ENCODE measurements around the gene GCNT1. TPM values are rescaled to one million over a fixed set of nuclear protein-coding genes. Genes with fewer than 3 reads are reported as not detected.
"Not testable (repeated sequence)": the region's sequence is repeated elsewhere in the genome, so short reads cannot be mapped to it uniquely, and the experiment has no call there.

Gene GCNT1
- total and polyA plus RNA-seq, 11 donors: 0.67 to 18.0 (median 1.8) TPM

GRCh38 chr9:76465442-76466298 is 6.7 kb downstream of the GCNT1 start:
- Histone ChIP-seq H3K4me3 (no peak overlapping the region), H3K27ac (no peak overlapping the region), H3K27me3 (no peaks in the 10 kb centered on the region), H3K9me3 (no peaks in the 10 kb centered on the region), H3K36me3 (no peaks in the 10 kb centered on the region), H3K4me1 (peaks cover 0 to 20% (median 0%) of the 10 kb centered on the region in 12 donors)
- no peak for DNase-seq
- TF ChIP-seq CTCF (IDR thresholded peaks at IDR 0.05): no peak
- no peak for TF ChIP-seq POLR2A (IDR thresholded peaks at IDR 0.05)
- intact Hi-C loops (cut with DNase I): no loop called here
- no peak for ATAC-seq
- 84 to 88% (median 85%) methylated on average over 8 of the region's 8 CpGs for WGBS, 4 donors

- peaks cover 0 to 14% (median 0%) of the 10 kb centered on the region in 12 donors for H3K4me1 ChIP-seq
- intact Hi-C loops (cut with DNase I): no loop called here
Measured at GRCh38 chr9:76466299-76466605, 7.3 kb downstream of the GCNT1 start.

GRCh38 chr9:76474419-76474818 is 15.4 kb downstream of the GCNT1 start:
- no peak for TF ChIP-seq POLR2A (IDR thresholded peaks at IDR 0.05)
- TF ChIP-seq CTCF (IDR thresholded peaks at IDR 0.05): no peak
- Histone ChIP-seq H3K4me1 (peaks cover 0 to 45% (median 0%) of the 10 kb centered on the region in 12 donors), H3K36me3 (peaks cover 0 to 8% (median 0%) of the 10 kb centered on the region in 9 donors), H3K4me3 (no peak overlapping the region), H3K27me3 (no peaks in the 10 kb centered on the region), H3K27ac (no peak overlapping the region), H3K9me3 (peaks cover 0 to 4% (median 0%) of the 10 kb centered on the region in 12 donors)
- intact Hi-C loops (cut with DNase I): no loop called here
- no peak for ATAC-seq
- 89 to 92% (median 91%) methylated on average over 3 of the region's 3 CpGs for WGBS, 4 donors
- no peak for DNase-seq

More at GRCh38 chr9:76466299-76466605, 7.3 kb downstream of the GCNT1 start:
- TF ChIP-seq CTCF (IDR thresholded peaks at IDR 0.05) (no peak), POLR2A (IDR thresholded peaks at IDR 0.05) (no peak)
- WGBS, 4 donors: 90 to 97% (median 94%) methylated on average over 2 of the region's 2 CpGs
- no peaks in the 10 kb centered on the region for H3K36me3 ChIP-seq
- H3K4me3 ChIP-seq: no peak overlapping the region
- H3K9me3 ChIP-seq: no peaks in the 10 kb centered on the region
- no peaks in the 10 kb centered on the region for H3K27me3 ChIP-seq
- ATAC-seq (no peak), DNase-seq (no peak)
- H3K27ac ChIP-seq: no peak overlapping the region

GRCh38 chr9:76475686-76476085 is 16.7 kb downstream of the GCNT1 start:
- WGBS, 4 donors: 81 to 86% (median 83%) methylated on average over 4 of the region's 4 CpGs
- peaks cover 0 to 8% (median 0%) of the 10 kb centered on the region in 9 donors for H3K36me3 ChIP-seq
- peaks cover 0 to 45% (median 0%) of the 10 kb centered on the region in 12 donors for H3K4me1 ChIP-seq
- no peaks in the 10 kb centered on the region for H3K27me3 ChIP-seq
- DNase-seq (no peak), ATAC-seq (peak in 1 of 4 donors; percentile 31)
- no peak overlapping the region for H3K4me3 ChIP-seq
- H3K27ac ChIP-seq: peak overlapping the region in 1 of 12 donors; percentile 65
- H3K9me3 ChIP-seq: peaks cover 0 to 9% (median 0%) of the 10 kb centered on the region in 12 donors
- TF ChIP-seq POLR2A (IDR thresholded peaks at IDR 0.05) (no peak), CTCF (IDR thresholded peaks at IDR 0.05) (no peak)
- intact Hi-C loops (cut with DNase I): no loop called here

GRCh38 chr9:76477818-76478217 is 18.8 kb downstream of the GCNT1 start:
- intact Hi-C loops (cut with DNase I); H3K9me3 ChIP-seq; ATAC-seq; H3K27ac ChIP-seq; H3K4me3 ChIP-seq; DNase-seq; H3K27me3 ChIP-seq; H3K36me3 ChIP-seq: not testable (repeated sequence)
- peaks cover 0 to 32% (median 0%) of the 10 kb centered on the region in 12 donors for H3K4me1 ChIP-seq
- WGBS, 4 donors: 83 to 85% (median 84%) methylated on average over 7 of the region's 7 CpGs
